Psoas muscle (tissue), 8 donors: ENCODE data around the gene TBC1D22A. TPM values are rescaled to one million over a fixed set of nuclear protein-coding genes. Genes with fewer than 3 reads are reported as not detected.

ENCODE experiments used
- ATAC-seq, 4 donors: fragments of 200-7000 bp; cut with Tn5 transposase; one replicate each; pipeline ENCODE4 v1.9.1; 2020; ENCODE audit warnings: moderate library complexity in 3 of 4, mild to moderate bottlenecking in 2 of 4
- DNase-seq, 2 donors: peaks; one replicate each; pipeline ENCODE4 v3.0.0-alpha.2; 2020
- H3K27ac ChIP-seq: fragments of 200-600 bp; one replicate; pipeline ENCODE4 v1.8.0; 2022
- H3K27me3 ChIP-seq, 3 donors: fragments of 200-600 bp in 1 of 3; one replicate each; pipeline versions ENCODE4 v1.6.1 to v1.8.0; 2013 to 2022; ENCODE audit warnings: low read length in 2 of 3, mild to moderate bottlenecking in 2 of 3, moderate library complexity in 1 of 3; ENCODE audit not compliant: insufficient read depth in 3 of 3
- H3K36me3 ChIP-seq, 2 donors: fragments of 200-600 bp in 1 of 2; one replicate each; pipeline versions ENCODE4 v1.6.1 to v1.8.0; 2013 to 2022; ENCODE audit warnings: low read depth in 1 of 2, mild to moderate bottlenecking in 1 of 2, moderate library complexity in 1 of 2; ENCODE audit not compliant: insufficient read depth in 1 of 2
- H3K4me1 ChIP-seq: fragments of 200-600 bp; one replicate; pipeline ENCODE4 v1.8.0; 2022
- H3K4me3 ChIP-seq: fragments of 200-600 bp; one replicate; pipeline ENCODE4 v1.8.0; 2022; ENCODE audit warnings: mild to moderate bottlenecking
- H3K9me3 ChIP-seq: fragments of 200-600 bp; one replicate; pipeline ENCODE4 v1.8.0; 2022
- CTCF ChIP-seq: fragments of 200-600 bp; IDR thresholded peaks from one replicate; pipeline ENCODE4 v1.8.0; 2022; ENCODE audit warnings: antibody characterized with exemption
- WGBS, 3 donors: extraction: QIAGEN DNeasy Blood & Tissue Kit; methylation state at CpG; one replicate each; pipeline versions ENCODE4 v1.1.6 to v1.1.7; 2013; 5-methylcytosine and 5-hydroxymethylcytosine counted together
- intact Hi-C, 2 donors: fragments of 100-400 bp; cut with DNase I; formaldehyde crosslinking; loops; one replicate each; pipeline versions ENCODE4 v1.11.0 to v1.14.2; 2022
- polyA plus RNA-seq, 3 donors: library from polyadenylated mRNA; stranded (reverse); fragments of 200-250 nt; gene quantifications; one replicate each; pipeline ENCODE4 v1.2.3, GENCODE V29; 2013
- total RNA-seq, 4 donors: library from RNA; stranded (reverse); fragmentation: NEBNext Ultra II Directional in 2 of 4; extraction: Animal tissue kit (Norgen Biotek cat#: 25700) in 2 of 4; gene quantifications; one replicate each; pipeline versions ENCODE4 v1.2.1 to v1.2.4, GENCODE V29; 2021 to 2023
- donor health status: healthy with polysubstance abuse.
- donor health status: DM: no; HTN: no; CAD: no; lungs with moderate emphysema.
- donor health status: Bipolar disorder and iron deficiency.
- donor health status: healthy.
- donor health status: DM: yes; HTN: yes; CAD: no.
- donor health status: DM: no; HTN: no; CAD: no.
- donor health status: DM: no; HTN: no; CAD: no.
- donor health status: DM: yes; HTN: yes; CAD: no.

Gene TBC1D22A
- total and polyA plus RNA-seq, 7 donors = 11.7 to 25.0 (median 18.9) TPM

- no peak for TF ChIP-seq CTCF
- 93 to 100% (median 96%) methylated on average over 2 of the region's 2 CpGs for WGBS, 3 donors
- Histone ChIP-seq H3K27ac (no peak overlapping the region), H3K27me3 (no peaks in the 10 kb centered on the region), H3K36me3 (no peaks in the 10 kb centered on the region), H3K4me3 (no peak overlapping the region), H3K4me1 (peaks cover 1% of the 10 kb centered on the region), H3K9me3 (peaks cover 10% of the 10 kb centered on the region)
- DNase-seq = no peak
- intact Hi-C loops = loop anchor here in 1 of 2 donors (10.0 kb wide), 1 partner anchor 1681 kb away; no protein-coding TSS in a partner anchor
- ATAC-seq = no peak
These were observed 73.2 kb downstream of the TBC1D22A start for GRCh38 chr22:46835693-46836092.

GRCh38 chr22:46841522-46841921 is 79.1 kb downstream of the TBC1D22A start:
- Histone ChIP-seq H3K27ac (no peak overlapping the region), H3K4me3 (no peak overlapping the region), H3K27me3 (no peaks in the 10 kb centered on the region), H3K4me1 (peaks cover 7% of the 10 kb centered on the region), H3K9me3 (no peaks in the 10 kb centered on the region), H3K36me3 (no peaks in the 10 kb centered on the region)
- no peak for TF ChIP-seq CTCF
- ATAC-seq (no peak), DNase-seq (no peak)
- intact Hi-C loops = no loop called here
- WGBS, 3 donors = 96 to 98% (median 97%) methylated on average over 3 of the region's 3 CpGs

GRCh38 chr22:46842606-46843005 is 80.2 kb downstream of the TBC1D22A start:
- DNase-seq (peak; percentile 44 to 76), ATAC-seq (peak; percentile 54 to 88 (median 81))
- Histone ChIP-seq H3K27me3 (no peaks in the 10 kb centered on the region), H3K4me1 (peaks cover 7% of the 10 kb centered on the region), H3K4me3 (no peak overlapping the region), H3K27ac (no peak overlapping the region), H3K36me3 (no peaks in the 10 kb centered on the region), H3K9me3 (no peaks in the 10 kb centered on the region)
- no peak for TF ChIP-seq CTCF
- WGBS, 3 donors = 49 to 67% (median 65%) methylated on average over 11 of the region's 11 CpGs
- intact Hi-C loops = no loop called here

- TF ChIP-seq CTCF = no peak
- Histone ChIP-seq H3K4me3 (no peak overlapping the region), H3K27me3 (no peaks in the 10 kb centered on the region), H3K27ac (no peak overlapping the region), H3K9me3 (no peaks in the 10 kb centered on the region), H3K4me1 (peaks cover 11% of the 10 kb centered on the region), H3K36me3 (no peaks in the 10 kb centered on the region)
- 27 to 35% (median 27%) methylated on average over 10 of the region's 10 CpGs for WGBS, 3 donors
- intact Hi-C loops = no loop called here
- ATAC-seq (peak; percentile 28 to 75 (median 72)), DNase-seq (no peak)
These were observed 81.4 kb downstream of the TBC1D22A start for GRCh38 chr22:46843821-46844255.

- DNase-seq (no peak), ATAC-seq (peak in 1 of 4 donors; percentile 19)
- Histone ChIP-seq H3K9me3 (no peaks in the 10 kb centered on the region), H3K27me3 (no peaks in the 10 kb centered on the region), H3K4me3 (no peak overlapping the region), H3K27ac (no peak overlapping the region), H3K36me3 (no peaks in the 10 kb centered on the region), H3K4me1 (peaks cover 11% of the 10 kb centered on the region)
- WGBS, 3 donors = 87 to 93% (median 90%) methylated on average over 11 of the region's 11 CpGs
- intact Hi-C loops = no loop called here
- TF ChIP-seq CTCF = no peak
These were observed 82.3 kb downstream of the TBC1D22A start for GRCh38 chr22:46844606-46845210.
